SU-DHL-6 (cell line): Measurements from ENCODE around the gene TLR2.

Experiments
- H2AFZ ChIP-seq: fragments of 200-600 bp; sonication (generic); 2 replicates; pipeline ENCODE4 v1.6.1; 2014; ENCODE audit warnings: low read depth, mild to moderate bottlenecking, moderate library complexity, mixed read lengths, antibody characterized with exemption, low read length; ENCODE audit not compliant: severe bottlenecking
- H3F3A ChIP-seq: fragments of 200-600 bp; shearing (Covaris generic); 2 replicates; pipeline ENCODE4 v1.6.0; 2016; ENCODE audit warnings: antibody characterized with exemption, mild to moderate bottlenecking; ENCODE audit not compliant: insufficient read depth
- H3K27ac ChIP-seq: fragments of 200-600 bp; sonication (generic); 2 replicates; pipeline ENCODE4 v1.5.1; 2016; ENCODE audit warnings: low read depth, mild to moderate bottlenecking, low read length, moderate library complexity, mixed read lengths
- H3K27me3 ChIP-seq: fragments of 200-600 bp; sonication (generic), shearing (Covaris generic); 2 replicates; pipeline ENCODE4 v1.6.0; 2014; ENCODE audit warnings: mild to moderate bottlenecking, low read length
- H3K36me3 ChIP-seq: fragments of 200-600 bp; sonication (generic); 2 replicates; pipeline ENCODE4 v1.6.1; 2014; ENCODE audit warnings: mild to moderate bottlenecking, low read length, mixed read lengths
- H3K4me2 ChIP-seq: fragments of 300-600, 200-600 bp; shearing (Covaris generic), sonication (generic); 2 replicates; pipeline ENCODE4 v1.6.0; 2014; ENCODE audit warnings: low read length, low read depth, mild to moderate bottlenecking; ENCODE audit not compliant: poor library complexity, severe bottlenecking
- H3K4me3 ChIP-seq: fragments of 200-600 bp; sonication (generic); 2 replicates; pipeline ENCODE4 v1.5.1; 2014; ENCODE audit warnings: antibody characterized with exemption, low read length, mild to moderate bottlenecking, mixed read lengths; ENCODE audit not compliant: insufficient read depth, poor library complexity, severe bottlenecking
- H3K79me2 ChIP-seq: fragments of 200-600 bp; sonication (generic); 2 replicates; pipeline ENCODE4 v1.6.1; 2014; ENCODE audit warnings: mild to moderate bottlenecking, low read length, moderate library complexity; ENCODE audit not compliant: insufficient read depth
- H3K9ac ChIP-seq: fragments of 200-600 bp; sonication (generic); 2 replicates; pipeline ENCODE4 v1.7.0; 2014; ENCODE audit warnings: mild to moderate bottlenecking, low read length
- H3K9me2 ChIP-seq: fragments of 200-600 bp; sonication (generic); replicated peaks from 2 replicates; pipeline ENCODE4 v1.6.1; 2014; ENCODE audit warnings: low read length; ENCODE audit not compliant: insufficient read depth
- H3K9me3 ChIP-seq: fragments of 200-600 bp; sonication (generic); 2 replicates; pipeline ENCODE4 v1.6.1; 2014; ENCODE audit warnings: low read length, mixed read lengths; ENCODE audit not compliant: insufficient read depth
- H4K20me1 ChIP-seq: fragments of 200-600 bp; sonication (generic); 2 replicates; pipeline ENCODE4 v1.6.1; 2014; ENCODE audit warnings: low read depth, mild to moderate bottlenecking, antibody characterized with exemption, low read length, moderate library complexity, mixed read lengths
- CTCF ChIP-seq: fragments of 200-600 bp; sonication (generic); IDR thresholded peaks from one replicate; pipeline ENCODE4 v1.5.1; 2017; ENCODE audit warnings: antibody characterized with exemption, mild to moderate bottlenecking, low read length, moderate library complexity; ENCODE audit not compliant: insufficient read depth, poor library complexity, severe bottlenecking
- EZH2phosphoT487 ChIP-seq: fragments of 200-600 bp; sonication (generic), shearing (Covaris generic); conservative IDR thresholded peaks from 2 replicates; pipeline ENCODE4 v1.6.1; 2018; ENCODE audit warnings: mild to moderate bottlenecking, antibody characterized with exemption, low read length, moderate library complexity, mixed read lengths

The TLR2 gene

GRCh38 chr4:153639833-153640802 lies 44.0 kb upstream of the TLR2 start:
- TF ChIP-seq EZH2phosphoT487 (no peak), CTCF (no peak)
- no peaks in the 10 kb centered on the region for H3K9me2 ChIP-seq
- H2AFZ ChIP-seq: no peak overlapping the region
- H3K36me3 ChIP-seq: peaks cover 15% of the 10 kb centered on the region
- H3K79me2 ChIP-seq: no peaks in the 10 kb centered on the region
- peaks cover 59% of the 10 kb centered on the region for H3F3A ChIP-seq
- no peaks in the 10 kb centered on the region for H3K27me3 ChIP-seq
- no peaks in the 10 kb centered on the region for H3K9me3 ChIP-seq
- no peak overlapping the region for H3K4me2 ChIP-seq
- no peak overlapping the region for H3K4me3 ChIP-seq
- no peak overlapping the region for H3K9ac ChIP-seq
- peak overlapping the region; percentile 31; the same call in 1 of the 2 replicates for H3K27ac ChIP-seq
- H4K20me1 ChIP-seq: no peaks in the 10 kb centered on the region

GRCh38 chr4:153641532-153641931 lies 42.5 kb upstream of the TLR2 start:
- no peaks in the 10 kb centered on the region for H3K9me2 ChIP-seq
- peaks cover 5% of the 10 kb centered on the region for H3K36me3 ChIP-seq
- H3K4me2 ChIP-seq: no peak overlapping the region
- H2AFZ ChIP-seq: no peak overlapping the region
- no peaks in the 10 kb centered on the region for H3K27me3 ChIP-seq
- H3K9ac ChIP-seq: no peak overlapping the region
- H4K20me1 ChIP-seq: no peaks in the 10 kb centered on the region
- TF ChIP-seq EZH2phosphoT487: no peak
- no peak for TF ChIP-seq CTCF
- H3K9me3 ChIP-seq: no peaks in the 10 kb centered on the region
- no peaks in the 10 kb centered on the region for H3K79me2 ChIP-seq
- H3F3A ChIP-seq: peaks cover 50% of the 10 kb centered on the region
- H3K27ac ChIP-seq: no peak overlapping the region
- no peak overlapping the region for H3K4me3 ChIP-seq

GRCh38 chr4:153643406-153644383 lies 40.4 kb upstream of the TLR2 start:
- Histone ChIP-seq H3K27ac (peak overlapping the region; percentile 28; the same call in 1 of the 2 replicates), H3K79me2 (no peaks in the 10 kb centered on the region), H3F3A (peaks cover 32% of the 10 kb centered on the region), H3K4me2 (peak overlapping the region; percentile 45), H4K20me1 (no peaks in the 10 kb centered on the region), H3K9me3 (no peaks in the 10 kb centered on the region), H3K36me3 (no peaks in the 10 kb centered on the region), H3K27me3 (no peaks in the 10 kb centered on the region), H2AFZ (peak overlapping the region; percentile 61), H3K9ac (no peak overlapping the region), H3K4me3 (no peak overlapping the region), H3K9me2 (no peaks in the 10 kb centered on the region)
- TF ChIP-seq EZH2phosphoT487: no peak
- TF ChIP-seq CTCF: peak; percentile 41
